ENCODE measurements around the gene ADAT3. TPM values are rescaled to one million over a fixed set of nuclear protein-coding genes. Genes with fewer than 3 reads are reported as not detected.

Gene ADAT3
- 0.93 and 1.0 TPM in 2 replicates for total RNA-seq (2014; rRNA removed; shearing (Covaris generic))

DNA sequence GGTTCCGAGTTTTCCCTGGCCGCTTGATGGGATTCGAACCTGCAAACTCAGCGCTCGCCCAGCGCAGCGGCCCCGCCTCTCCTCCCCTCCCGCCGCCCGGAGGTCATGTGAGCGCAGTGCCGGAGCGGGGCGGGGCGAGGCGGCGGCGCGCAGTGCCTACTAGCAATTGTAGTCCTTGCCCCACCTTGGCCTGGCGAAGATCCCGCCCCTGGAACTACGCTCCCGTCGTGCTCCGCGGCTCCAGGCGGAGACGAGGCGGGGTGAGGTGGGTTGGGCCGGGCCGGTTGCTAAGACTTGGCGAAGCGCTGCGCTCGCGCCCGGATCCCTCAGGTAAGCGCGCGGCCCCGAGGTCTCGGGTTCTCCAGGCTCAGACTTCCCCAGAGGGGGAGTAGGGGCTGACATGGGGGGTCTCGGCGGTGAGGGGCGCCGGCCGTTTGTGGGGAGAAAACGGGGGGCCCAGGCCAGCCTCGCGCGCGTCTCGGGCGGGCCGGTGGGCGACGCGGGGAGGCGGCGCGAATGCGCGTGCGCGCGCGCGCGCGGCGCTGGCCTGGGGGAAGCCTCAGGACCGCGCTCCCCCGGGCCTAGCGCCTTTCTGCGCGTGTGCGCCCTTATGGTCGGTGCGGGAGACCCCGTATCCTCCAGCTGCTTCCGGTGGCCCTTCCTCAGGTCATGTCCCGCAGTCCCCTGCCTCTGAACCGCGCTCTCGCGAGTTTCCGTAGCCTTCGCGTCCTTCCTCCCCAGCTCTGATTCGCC lies at the start of gene ADAT3, which contains the start of gene SCAMP4:
Gene ADAT3 (plus strand): TSS at position 290 of the 753 bp plus-strand sequence. CDS start 6,649 bp downstream, outside the sequence.
Gene SCAMP4 (plus strand): TSS at position 290 of the 753 bp plus-strand sequence. CDS start 9,621 bp downstream, outside the sequence.
- peak; percentile 98 for DNase-seq (ENCODE audit: low spot score)

DNA sequence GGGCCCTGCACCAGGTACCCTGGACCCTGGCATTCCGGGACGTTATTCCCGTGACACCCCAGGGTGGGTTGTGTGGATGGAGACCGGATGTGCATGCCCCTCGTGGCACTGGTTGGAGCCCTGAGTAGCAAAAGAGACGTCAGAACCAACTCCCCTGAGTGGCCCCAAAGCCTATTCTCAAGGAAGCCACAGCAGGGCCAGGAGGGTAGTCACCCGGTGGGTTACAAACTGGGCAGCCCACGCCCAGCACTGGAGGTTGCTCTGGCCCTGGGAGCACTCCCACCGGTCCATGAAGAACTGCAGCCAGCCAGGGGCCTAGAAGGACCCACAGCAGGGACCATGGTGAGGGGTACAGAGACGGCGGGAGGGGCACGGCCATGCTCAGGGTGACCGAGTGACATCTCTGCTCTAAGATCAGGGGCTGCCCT lies 49.4 kb upstream of the ADAT3 start:
- no peak for DNase-seq (ENCODE audit: low spot score)

DNA sequence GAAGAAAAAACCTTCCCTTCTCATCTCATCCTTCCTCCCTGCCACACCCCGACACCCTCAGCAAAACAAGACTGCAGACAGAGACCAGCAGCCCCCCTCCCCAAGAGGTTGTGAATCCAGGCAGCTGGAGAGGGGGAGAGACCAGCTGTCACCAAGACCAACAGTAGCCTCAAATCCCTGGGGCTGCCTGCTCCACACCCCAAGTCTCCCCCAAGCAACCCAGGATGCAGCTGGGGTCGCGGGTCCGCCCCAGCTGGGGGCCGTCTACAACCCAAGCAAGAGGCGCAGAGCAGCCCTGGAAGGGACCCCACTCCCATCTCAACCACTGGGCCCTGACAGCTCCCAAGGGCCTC lies 48.9 kb upstream of the ADAT3 start:
- DNase-seq (ENCODE audit: low spot score), result no peak

DNA sequence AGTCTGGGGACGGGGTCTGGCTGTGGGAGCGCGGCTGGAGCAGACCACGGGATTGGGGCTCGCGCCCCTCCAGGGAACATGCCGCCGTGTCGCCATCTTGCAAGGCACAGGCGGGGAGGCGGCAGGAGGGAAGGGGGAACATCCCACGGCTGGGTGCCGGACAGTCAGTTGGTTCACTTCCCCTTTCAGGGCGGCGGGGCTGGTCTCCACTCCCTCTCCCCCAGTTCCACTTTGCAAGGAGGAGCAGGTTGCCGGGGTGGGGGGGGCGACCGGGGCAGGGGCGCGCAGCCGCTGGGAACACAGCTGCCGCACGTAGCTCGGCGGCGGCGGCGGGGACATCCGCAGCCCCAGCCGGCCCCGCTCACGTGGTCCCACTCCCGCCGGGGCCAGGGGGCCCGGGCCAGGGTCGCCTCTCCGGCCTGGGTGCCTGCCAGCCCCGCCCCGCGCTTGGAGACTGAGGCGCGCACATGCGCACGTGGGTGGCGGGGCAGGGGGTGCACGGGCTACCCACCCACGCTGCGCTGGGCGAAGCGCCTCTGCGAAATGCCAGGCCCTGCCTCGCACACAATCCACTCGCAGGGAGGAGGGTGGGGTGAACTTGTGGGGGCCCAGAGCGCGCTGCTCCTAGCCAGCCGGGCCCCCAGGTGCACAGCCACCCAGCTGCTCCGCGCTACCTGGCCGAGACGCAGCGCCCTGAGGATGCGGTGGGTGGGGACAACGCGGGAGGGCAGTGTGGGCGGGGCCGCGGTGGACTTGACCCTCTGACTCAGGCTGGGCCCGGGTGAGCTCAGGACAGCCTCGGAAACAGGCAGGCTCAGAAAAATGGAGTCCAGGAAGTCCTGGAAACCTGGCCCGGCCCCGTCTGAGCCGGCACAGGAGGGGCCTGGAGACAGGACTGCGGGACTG lies 48.2 kb upstream of the ADAT3 start:
- no peak for DNase-seq (ENCODE audit: low spot score)

DNA sequence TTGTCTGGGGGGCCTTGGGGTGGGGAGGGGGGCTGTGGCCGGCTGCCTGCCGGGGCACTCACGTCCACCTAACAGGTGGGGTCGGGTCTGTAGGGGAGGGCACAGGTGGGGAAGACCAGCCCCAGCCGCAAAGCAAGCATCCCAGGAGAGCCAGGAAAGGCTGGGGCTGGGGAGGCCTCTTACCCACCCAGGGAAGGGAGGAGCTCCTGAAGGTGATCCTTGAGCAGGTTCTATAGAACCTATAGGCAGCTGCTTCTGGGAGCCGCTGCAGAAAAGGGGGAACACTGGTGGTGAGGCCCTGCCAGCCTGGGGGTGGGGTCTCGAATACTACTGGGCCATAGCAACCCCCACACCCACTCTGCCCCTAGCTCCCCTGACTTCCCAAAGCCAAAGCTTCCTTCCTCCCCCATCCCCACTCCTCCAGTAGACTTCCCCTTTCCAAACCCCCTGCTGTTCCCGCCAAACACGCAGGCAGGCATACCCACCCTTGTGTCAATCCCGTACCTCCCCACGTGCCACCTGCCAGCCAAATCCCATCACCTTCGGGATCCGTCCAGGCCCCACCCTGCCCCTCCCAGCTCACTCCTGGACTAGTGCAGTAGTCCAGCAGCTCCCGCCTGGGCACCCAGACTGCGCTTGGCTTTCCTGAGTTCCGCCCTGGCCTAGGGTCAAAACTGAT lies 47.4 kb upstream of the ADAT3 start:
- no peak for DNase-seq (ENCODE audit: low spot score)

DNA sequence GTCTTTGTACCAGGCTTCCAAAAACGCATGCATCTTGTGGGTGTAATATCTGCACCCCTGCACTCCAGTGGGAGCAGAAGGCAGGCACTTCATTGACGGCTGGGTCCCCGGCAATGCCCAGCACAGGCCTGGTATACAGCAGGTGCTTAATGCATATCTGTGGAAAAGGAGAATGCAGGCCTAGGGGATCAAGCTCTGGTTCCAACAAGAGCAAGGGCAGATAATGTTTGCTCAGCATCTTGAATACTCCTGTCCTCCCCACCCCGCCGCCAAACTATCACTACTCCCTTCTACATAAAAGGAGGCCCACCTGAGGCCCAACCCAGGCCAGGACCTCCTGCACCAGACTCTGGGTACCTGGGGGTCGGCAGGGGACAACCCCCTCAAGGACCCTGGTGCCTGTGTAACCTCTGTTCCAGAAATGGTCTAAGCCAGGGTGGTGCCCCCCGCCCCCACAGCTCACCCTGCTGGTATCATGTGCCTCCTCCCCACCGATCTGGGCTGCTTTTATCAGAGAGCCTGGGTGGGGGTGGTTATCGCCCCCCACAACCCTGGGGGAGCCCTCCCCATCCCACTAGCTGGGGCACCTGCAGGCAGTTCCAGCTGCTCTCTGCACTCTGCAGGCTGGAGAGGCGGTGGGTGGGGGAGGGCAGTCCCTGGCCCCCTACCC lies 46.7 kb upstream of the ADAT3 start:
- no peak for DNase-seq (ENCODE audit: low spot score)

DNA sequence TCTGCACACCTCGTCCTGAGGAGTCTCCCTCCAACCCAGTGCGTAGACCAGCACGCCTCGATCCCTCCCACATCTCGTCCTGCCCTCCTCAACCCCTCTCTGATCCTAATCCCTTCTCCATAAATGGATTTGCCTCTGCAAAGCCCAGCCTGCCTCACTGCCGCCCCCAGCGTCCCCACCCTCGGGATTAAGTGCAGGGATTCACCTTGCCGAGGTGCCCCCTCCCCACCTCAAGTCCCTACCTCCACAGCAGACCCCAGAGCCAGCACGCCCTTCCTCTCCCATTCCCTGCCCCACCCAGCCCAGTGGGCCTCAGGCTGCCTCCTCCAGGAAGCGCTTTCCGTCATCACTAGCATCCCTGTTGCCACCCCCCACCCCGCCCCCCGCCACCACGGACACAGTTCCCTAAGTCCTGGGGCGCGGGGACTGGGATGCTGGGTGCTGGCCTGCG lies 45.8 kb upstream of the ADAT3 start:
- no peak for DNase-seq (ENCODE audit: low spot score)

DNA sequence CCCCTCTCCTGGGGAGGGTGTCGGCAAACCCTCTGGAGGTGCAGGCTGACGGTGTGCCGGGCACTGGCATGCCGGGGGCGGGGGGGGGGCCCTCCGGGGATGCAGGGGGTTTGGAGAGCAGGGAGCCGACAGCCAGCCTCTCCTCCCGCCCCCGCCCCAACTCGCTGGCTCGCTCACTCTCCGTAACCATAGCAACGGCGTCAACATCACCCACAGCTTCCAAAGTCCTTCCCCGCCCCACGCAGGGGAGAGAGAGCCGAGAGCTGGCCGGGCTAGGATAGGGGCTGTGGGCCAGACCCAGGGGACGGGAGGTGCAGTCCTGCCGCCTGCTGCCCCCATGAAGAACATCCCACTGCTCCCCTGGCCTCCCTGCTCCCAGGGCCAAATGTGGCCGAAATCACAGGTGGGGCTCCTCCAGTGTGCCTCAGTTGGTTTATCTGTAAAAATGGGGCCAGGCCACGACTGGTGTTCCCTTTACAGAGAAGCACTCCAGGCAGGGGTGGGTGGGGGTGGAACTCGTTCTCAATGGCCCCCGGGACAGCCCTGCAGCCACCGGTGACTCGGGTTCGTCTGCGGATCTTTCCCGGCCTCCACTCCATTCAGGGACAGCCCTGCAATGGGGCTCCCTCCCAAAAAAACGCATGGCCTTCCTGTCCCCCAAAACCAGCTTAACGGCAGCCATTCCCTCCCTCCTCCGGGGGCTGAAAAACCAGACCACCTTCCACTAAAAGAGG lies 45.0 kb upstream of the ADAT3 start:
- peak; percentile 44 for DNase-seq (ENCODE audit: low spot score)

DNA sequence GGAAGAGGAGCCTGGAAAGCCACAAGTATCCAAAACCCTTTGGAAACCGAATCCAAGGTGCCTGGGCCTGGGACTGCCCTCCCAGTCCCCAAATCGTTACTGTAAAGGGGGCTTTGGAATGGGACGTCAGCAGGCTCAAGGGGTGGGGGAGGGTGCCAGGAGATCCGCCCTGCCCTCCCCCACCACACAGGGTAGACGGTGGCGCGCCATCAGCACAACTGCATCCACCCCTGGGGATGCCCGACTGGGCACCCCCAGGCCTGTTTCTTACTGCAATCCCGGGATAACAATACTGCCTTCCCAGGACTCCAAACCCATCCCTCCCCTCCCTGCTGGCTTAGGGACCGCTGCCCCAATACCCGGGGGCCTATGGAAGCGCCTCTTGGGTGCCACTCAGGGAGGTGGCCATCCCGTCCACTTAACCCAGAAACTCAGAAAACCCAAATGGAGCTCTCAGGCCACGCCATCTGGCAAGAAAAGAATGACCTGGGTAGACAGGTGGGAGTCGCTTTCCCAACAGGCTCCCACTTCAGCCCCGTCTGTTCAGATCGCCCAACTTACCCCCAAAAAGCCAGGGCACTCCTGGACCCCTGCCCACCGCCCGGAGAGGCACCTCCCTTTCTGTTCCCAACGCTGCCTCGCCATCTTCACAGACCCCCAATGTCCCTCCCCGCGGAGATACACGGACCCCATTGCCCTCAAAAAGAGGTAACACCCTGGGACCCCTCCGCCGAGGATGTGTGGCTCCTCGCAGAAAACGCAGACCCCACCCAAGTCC lies 44.2 kb upstream of the ADAT3 start:
- no peak for DNase-seq (ENCODE audit: low spot score)

DNA sequence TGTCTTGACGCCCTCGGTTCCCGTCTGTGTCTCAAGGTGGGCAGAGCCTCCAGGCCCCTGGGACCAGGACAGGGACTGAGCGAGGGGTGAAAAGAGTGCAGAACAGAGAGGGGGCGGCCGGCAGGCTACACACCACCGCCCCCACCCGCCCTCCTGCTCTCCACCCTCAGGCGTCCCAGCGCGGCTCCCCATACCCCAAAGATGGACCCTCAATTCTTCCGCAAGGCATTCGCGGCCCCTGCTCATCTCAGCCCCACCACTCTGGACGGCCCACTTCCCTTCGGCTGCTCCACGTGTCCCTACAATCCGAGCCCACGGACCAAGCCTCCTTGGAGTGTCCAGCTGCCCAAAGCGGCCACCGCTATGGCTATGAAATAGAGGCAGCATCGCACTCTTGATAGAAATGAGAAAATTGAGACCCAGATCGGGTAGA lies 43.6 kb upstream of the ADAT3 start:
- DNase-seq (ENCODE audit: low spot score), result no peak

DNA sequence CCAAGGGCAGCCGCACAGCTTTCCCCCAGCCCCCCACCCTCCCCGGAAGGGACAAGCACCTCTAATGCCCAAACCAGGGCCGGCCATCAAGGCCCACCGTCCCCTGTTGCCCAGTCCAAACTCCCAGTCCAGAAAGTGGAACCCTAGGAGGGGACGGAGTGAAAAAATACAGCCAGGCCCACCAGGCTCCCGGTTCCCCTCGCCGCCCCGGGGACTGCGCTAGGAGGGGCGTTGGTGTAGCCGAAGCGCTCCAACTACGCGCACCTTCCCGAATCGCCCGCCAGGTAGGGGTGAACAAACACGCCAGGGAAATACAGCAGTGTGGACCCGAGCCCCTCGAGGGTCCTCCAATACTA lies 43.2 kb upstream of the ADAT3 start:
- DNase-seq (ENCODE audit: low spot score), result no peak

DNA sequence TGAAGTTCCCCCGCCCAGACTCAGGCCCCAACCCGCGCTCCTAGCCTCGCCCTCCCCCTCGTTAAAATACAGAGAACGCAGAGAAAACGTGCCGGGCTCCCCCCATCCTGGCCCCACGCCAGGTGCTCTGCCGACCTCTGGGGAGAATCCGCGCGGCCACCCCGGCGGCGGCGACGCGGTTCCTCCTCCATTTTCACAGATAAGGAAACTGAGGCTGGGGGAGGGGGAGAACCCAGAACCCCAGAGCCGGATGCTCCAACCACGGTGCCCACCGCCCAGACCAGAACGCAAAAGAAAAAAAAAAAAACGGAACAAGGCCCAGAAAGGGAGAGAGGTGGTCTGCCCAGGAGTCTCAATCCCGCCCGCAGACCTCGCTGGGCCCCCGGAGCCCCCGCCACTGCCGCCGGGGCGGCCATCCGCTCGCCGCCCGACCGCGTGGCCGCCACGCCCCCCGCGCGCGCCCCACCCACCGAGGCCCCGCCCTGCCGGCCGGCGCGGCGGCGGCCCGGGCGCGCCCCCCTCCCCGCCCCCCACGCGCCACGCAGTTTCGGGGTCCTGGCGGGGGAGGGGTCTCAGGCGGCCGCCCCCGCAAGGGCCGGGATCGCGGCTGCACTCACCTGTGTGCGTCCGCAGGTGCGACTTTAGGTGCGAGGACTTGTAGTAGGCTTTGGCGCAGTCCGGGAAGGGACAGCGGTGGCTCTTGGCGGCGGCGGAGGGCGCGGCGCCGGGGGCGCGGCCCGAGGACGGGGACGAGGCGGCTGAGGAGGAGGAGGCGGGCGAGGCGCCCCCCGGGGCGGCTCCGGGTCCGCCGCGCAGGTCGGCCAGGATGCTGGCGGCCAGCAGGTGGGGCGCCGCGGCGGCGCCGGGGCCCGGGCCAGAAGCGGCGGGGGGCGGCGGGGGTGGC lies 42.5 kb upstream of the ADAT3 start:
- DNase-seq (ENCODE audit: low spot score), result no peak

DNA sequence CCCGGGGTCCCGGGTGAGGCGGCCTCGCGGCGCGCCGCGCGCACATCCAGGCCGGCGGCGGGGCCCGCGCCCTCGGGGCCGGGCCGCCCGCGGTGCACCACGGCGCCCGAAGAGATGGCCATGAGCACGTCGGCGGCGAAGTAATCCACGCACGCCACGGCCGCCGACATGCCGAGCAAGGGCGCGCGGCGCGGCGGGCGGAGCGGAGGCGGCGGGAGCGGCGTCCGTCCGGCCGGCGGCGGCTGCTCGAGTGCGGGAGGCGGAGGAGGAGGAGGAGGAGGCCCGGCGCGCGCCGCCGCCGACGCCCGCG lies 41.9 kb upstream of the ADAT3 start, which contains the start of gene KLF16:
Gene KLF16 (minus strand): TSS at position 252 of the 310 bp plus-strand sequence. CDS start 82 bp downstream, at position 170.
- DNase-seq (ENCODE audit: low spot score), result no peak

DNA sequence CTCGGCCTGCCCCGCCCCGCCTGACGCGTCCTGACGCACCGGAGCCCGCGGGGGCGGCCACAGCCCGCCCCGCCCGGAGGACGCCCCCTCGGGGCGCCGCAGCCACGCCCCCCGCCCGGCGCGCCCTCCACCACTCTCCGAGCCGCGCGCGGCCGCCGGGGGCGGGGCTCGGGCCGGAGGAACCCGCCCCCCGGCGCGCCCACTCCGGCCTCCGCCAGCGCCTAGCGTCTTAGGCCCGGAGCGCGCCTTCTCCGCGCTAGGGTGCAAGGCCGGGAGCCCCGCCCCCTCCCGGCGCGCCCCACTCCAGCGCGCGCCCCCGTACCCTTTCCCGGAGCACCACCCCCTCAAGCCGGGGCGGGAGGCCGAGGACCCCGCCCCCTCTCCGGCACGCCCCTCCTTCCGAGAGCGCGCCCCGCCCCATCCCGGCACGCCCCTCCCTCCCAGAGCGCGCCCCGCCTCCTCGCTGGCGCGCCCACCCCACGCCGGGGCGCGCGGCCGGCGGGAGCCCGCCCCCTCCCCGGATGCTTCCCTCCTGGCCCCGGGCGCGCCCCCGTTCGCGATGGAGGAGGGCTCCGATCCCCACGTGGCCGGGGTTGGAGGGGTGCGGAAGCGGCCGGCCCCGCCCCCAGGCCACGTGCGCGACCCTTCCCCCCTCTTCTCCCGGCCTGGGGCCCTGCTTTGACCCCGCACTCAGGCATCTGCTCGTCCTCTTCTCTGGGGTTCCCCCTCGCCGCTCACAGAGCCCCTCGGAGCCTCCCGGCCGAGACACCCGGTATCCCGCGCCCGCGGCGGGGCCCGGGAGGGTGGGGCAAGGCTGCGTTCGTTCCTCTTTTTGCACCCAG lies 41.3 kb upstream of the ADAT3 start:
- DNase-seq (ENCODE audit: low spot score), result peak; percentile 83

DNA sequence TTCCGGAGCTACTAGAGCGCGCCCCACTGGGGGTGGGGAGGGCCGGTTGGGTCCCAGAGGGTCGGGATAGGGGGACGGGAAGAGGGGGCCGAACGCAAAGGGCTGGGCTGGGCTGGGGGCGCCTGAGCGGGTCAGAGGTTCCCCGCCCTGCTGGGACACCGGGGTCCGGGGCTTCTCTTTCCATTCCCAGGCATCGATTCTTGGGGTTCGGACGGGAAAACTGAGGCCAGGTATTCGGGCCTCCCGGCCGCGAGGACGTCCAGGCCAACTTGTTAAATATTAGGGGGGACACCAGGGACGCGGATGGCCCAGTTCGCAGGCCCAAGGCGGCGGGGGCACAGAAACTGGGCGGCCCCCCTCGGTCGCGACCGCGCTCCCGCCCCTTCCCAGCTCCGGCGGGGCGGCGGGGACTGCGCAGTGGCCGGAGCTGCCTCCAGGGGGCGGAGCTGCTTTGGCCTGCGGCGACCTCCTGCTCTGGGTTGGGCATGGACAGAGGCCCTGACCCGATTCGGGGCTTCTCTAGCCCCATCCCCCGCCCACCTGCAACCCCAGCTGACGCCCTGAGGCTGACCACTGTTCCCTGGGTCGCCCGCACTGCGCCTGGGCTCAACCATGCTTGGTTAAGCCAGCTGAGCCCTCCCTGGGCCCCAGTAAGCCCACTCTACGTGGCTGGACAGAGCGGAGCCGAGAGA lies 40.6 kb upstream of the ADAT3 start:
- DNase-seq (ENCODE audit: low spot score), result peak; percentile 46

DNA sequence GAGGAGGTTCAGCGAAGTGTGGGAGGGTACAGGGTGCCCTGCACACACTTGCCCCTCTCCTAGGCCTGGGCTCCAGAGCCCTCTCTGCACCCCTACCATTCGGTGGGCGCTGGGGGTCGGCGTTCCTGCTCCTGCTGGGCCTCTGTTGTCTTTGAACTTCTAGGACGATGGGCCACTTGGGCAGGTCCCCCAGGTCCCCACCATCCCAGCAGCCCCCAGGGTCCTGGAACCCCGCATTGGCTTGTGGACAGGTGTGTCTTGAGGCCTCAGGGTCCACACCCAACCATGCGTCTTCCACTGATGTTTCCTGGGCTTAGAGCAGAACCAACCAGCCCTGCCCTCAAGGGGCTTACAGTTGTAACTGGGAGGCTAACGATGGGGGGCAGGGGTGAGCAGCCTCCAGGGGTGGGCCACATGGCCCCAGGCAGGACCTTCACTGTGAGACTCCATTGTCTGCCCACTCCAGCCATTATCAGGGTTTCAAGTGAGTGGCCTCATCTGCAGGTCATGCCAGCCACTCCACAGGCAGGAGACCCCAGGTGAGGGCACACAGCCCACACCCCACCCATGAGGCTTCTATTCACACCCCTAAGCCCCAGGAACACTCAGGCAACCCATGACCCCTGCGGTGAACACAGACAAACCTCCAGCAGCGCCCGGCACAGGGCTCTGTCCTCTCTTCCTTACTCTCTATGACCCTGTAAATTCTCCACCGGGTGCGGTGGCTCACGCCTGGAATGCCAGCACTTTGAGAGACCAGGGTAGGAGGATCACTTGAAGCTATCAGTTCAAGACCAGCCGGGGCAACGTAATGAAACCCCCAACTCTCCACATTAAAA lies 39.8 kb upstream of the ADAT3 start:
- no peak for DNase-seq (ENCODE audit: low spot score)
